H9 (cell line): ENCODE results near the gene EFNA1. TPM values are rescaled to one million over a fixed set of nuclear protein-coding genes. Genes with fewer than 3 reads are reported as not detected.

Source experiments
- DNase-seq: peaks from one replicate; pipeline ENCODE4 v3.0.0-alpha.2; 2017
- H2AFZ ChIP-seq: one replicate; pipeline ENCODE4 v1.6.1; 2013; ENCODE audit warnings: mild to moderate bottlenecking, low read length, control low read depth, moderate library complexity
- H2AK5ac ChIP-seq: 2 replicates; pipeline ENCODE4 v1.6.1; 2013; ENCODE audit warnings: low read length, control low read depth, mixed read lengths; ENCODE audit not compliant: insufficient read length
- H2BK120ac ChIP-seq: one replicate; pipeline ENCODE4 v1.6.1; 2013; ENCODE audit warnings: low read depth, mild to moderate bottlenecking, low read length, control low read depth, inconsistent platforms; ENCODE audit not compliant: poor library complexity, severe bottlenecking
- H2BK12ac ChIP-seq: 2 replicates; pipeline ENCODE4 v1.6.1; 2013; ENCODE audit warnings: low read length, control low read depth, mixed read lengths, low read depth; ENCODE audit not compliant: insufficient read length
- H2BK15ac ChIP-seq: 2 replicates; pipeline ENCODE4 v1.6.1; 2013; ENCODE audit warnings: low read depth, low read length, control low read depth
- H2BK20ac ChIP-seq: one replicate; pipeline ENCODE4 v1.6.1; 2013; ENCODE audit warnings: low read depth, mild to moderate bottlenecking, low read length, control low read depth, inconsistent platforms; ENCODE audit not compliant: poor library complexity, severe bottlenecking
- H2BK5ac ChIP-seq: 2 replicates; pipeline ENCODE4 v1.6.1; 2013; ENCODE audit warnings: low read length, control low read depth, mixed read lengths; ENCODE audit not compliant: insufficient read length
- H3K14ac ChIP-seq: 2 replicates; pipeline ENCODE4 v1.6.1; 2013; ENCODE audit warnings: low read length, control low read depth; ENCODE audit not compliant: insufficient read depth
- H3K18ac ChIP-seq: 2 replicates; pipeline ENCODE4 v1.6.1; 2013; ENCODE audit warnings: low read depth, mild to moderate bottlenecking, mixed read lengths, low read length, control low read depth; ENCODE audit not compliant: insufficient read length
- H3K23ac ChIP-seq: 2 replicates; pipeline ENCODE4 v1.6.1; 2013; ENCODE audit warnings: low read length, control low read depth, mixed read lengths, low read depth; ENCODE audit not compliant: insufficient read length
- H3K23me2 ChIP-seq: 2 replicates; pipeline ENCODE4 v1.6.1; 2013; ENCODE audit warnings: low read depth, mild to moderate bottlenecking, mixed read lengths, low read length, control low read depth; ENCODE audit not compliant: insufficient read length, poor library complexity, severe bottlenecking
- H3K27ac ChIP-seq: 2 replicates; pipeline ENCODE4 v1.5.1; 2013; ENCODE audit warnings: low read length, control low read depth, mixed read lengths, low read depth; ENCODE audit not compliant: insufficient read length
- H3K27me3 ChIP-seq: 2 replicates; pipeline ENCODE4 v1.6.1; 2013; ENCODE audit warnings: low read length, control low read depth, inconsistent platforms; ENCODE audit not compliant: insufficient read depth
- H3K4ac ChIP-seq: 2 replicates; pipeline ENCODE4 v1.6.1; 2013; ENCODE audit warnings: low read depth, mild to moderate bottlenecking, control low read depth, inconsistent platforms, low read length, moderate library complexity
- H3K4me1 ChIP-seq: 2 replicates; pipeline ENCODE4 v1.6.1; 2013; ENCODE audit warnings: low read length, control low read depth, inconsistent platforms; ENCODE audit not compliant: insufficient read depth
- H3K4me2 ChIP-seq: 2 replicates; pipeline ENCODE4 v1.6.1; 2013; ENCODE audit warnings: low read length, control low read depth, mixed read lengths; ENCODE audit not compliant: insufficient read length, insufficient read depth
- H3K56ac ChIP-seq: 2 replicates; pipeline ENCODE4 v1.6.1; 2013; ENCODE audit warnings: low read depth, mild to moderate bottlenecking, mixed read lengths, low read length, control low read depth; ENCODE audit not compliant: insufficient read length
- H3K79me1 ChIP-seq: 2 replicates; pipeline ENCODE4 v1.6.1; 2013; ENCODE audit warnings: low read depth, mild to moderate bottlenecking, moderate library complexity, low read length, control low read depth, inconsistent platforms; ENCODE audit not compliant: insufficient read depth, poor library complexity, severe bottlenecking
- H3K79me2 ChIP-seq: 2 replicates; pipeline ENCODE4 v1.6.1; 2013; ENCODE audit warnings: low read length, control low read depth, inconsistent platforms; ENCODE audit not compliant: insufficient read depth
- H3K9ac ChIP-seq: 2 replicates; pipeline ENCODE4 v1.6.1; 2013; ENCODE audit warnings: low read length, control low read depth, mixed read lengths; ENCODE audit not compliant: insufficient read length; ENCODE audit errors: extremely low read depth
- H3K9me3 ChIP-seq: one replicate; pipeline ENCODE4 v1.6.1; 2013; ENCODE audit warnings: low read depth, low read length, inconsistent platforms; ENCODE audit not compliant: control insufficient read depth
- H3T11ph ChIP-seq: one replicate; pipeline ENCODE4 v1.6.1; 2013; ENCODE audit warnings: mild to moderate bottlenecking, low read length, control low read depth, inconsistent platforms
- H4K20me1 ChIP-seq: one replicate; pipeline ENCODE4 v1.6.1; 2013; ENCODE audit not compliant: control insufficient read depth, insufficient read length, insufficient read depth
- H4K5ac ChIP-seq: 2 replicates; pipeline ENCODE4 v1.6.1; 2013; ENCODE audit warnings: low read depth, mild to moderate bottlenecking, mixed read lengths, low read length, control low read depth; ENCODE audit not compliant: insufficient read length
- H4K8ac ChIP-seq: replicated peaks from 2 replicates; pipeline ENCODE4 v1.6.1; 2013; ENCODE audit warnings: low read length, control low read depth, mixed read lengths, low read depth; ENCODE audit not compliant: insufficient read length
- H4K91ac ChIP-seq: 2 replicates; pipeline ENCODE4 v1.6.1; 2013; ENCODE audit warnings: low read depth, mild to moderate bottlenecking, moderate library complexity, mixed read lengths, low read length, control low read depth; ENCODE audit not compliant: insufficient read length
- H3K27ac Mint-ChIP-seq, 3 experiments: 2 replicates in 2 of 3; 3 replicates in 1 of 3; pipeline ENCODE4 v1.8.0; 2020 to 2021; ENCODE audit warnings: mixed read lengths in 3 of 3, mild to moderate bottlenecking in 1 of 3, moderate library complexity in 1 of 3
- H3K27me3 Mint-ChIP-seq: 2 replicates; pipeline ENCODE4 v1.8.0; 2021; ENCODE audit warnings: low read depth, mild to moderate bottlenecking, moderate library complexity, mixed read lengths
- H3K36me3 Mint-ChIP-seq, 3 experiments: 2 replicates in 2 of 3; 3 replicates in 1 of 3; pipeline ENCODE4 v1.8.0; 2020 to 2021; ENCODE audit warnings: low read depth in 3 of 3, mixed read lengths in 3 of 3; ENCODE audit not compliant: insufficient read depth in 1 of 3
- H3K4me1 Mint-ChIP-seq, 2 experiments: 2 replicates each; pipeline ENCODE4 v1.8.0; 2020; ENCODE audit warnings: mixed read lengths in 2 of 2
- H3K4me3 Mint-ChIP-seq, 2 experiments: 2 replicates in 1 of 2; 3 replicates in 1 of 2; pipeline ENCODE4 v1.8.0; 2020 to 2021; ENCODE audit warnings: mild to moderate bottlenecking in 2 of 2, mixed read lengths in 2 of 2, moderate library complexity in 1 of 2
- H3K9me3 Mint-ChIP-seq, 2 experiments: 2 replicates in 1 of 2; 3 replicates in 1 of 2; pipeline ENCODE4 v1.8.0; 2020; ENCODE audit warnings: mild to moderate bottlenecking in 2 of 2, mixed read lengths in 2 of 2, moderate library complexity in 1 of 2
- WGBS: extraction: QIAGEN DNeasy Blood & Tissue Kit; methylation state at CpG from one replicate; pipeline ENCODE4 v1.1.7; 2013; ENCODE audit warnings: missing lambda C conversion rate, low lambda C conversion rate, mixed read lengths; ENCODE audit not compliant: insufficient read length; ENCODE audit errors: extremely low coverage; 5-methylcytosine and 5-hydroxymethylcytosine counted together
- total RNA-seq: library from RNA; stranded (reverse); gene quantifications from 2 replicates; pipeline ENCODE4 v1.2.1, GENCODE V29; 2021
- TF ChIP-seq, protein P1 (sequence below): fragments of 200-600 bp; sonication (generic); conservative IDR thresholded peaks from 3 replicates; pipeline ENCODE4 v1.8.0; 2021; ENCODE audit warnings: antibody characterized with exemption, mild to moderate bottlenecking

EFNA1 gene
- total RNA-seq, 1 experiment from 2014 or later, result 1.4 TPM

- Histone ChIP-seq H2AFZ (no peak overlapping the region), H3K4me1 (no peaks in the 10 kb centered on the region), H3K79me1 (no peaks in the 10 kb centered on the region), H2BK15ac (no peak overlapping the region), H3K79me2 (no peaks in the 10 kb centered on the region; the same call in 1 of the 2 replicates), H4K91ac (no peak overlapping the region), H3K56ac (no peak overlapping the region), H3K9ac (no peak overlapping the region), H2BK20ac (no peak overlapping the region), H2BK5ac (no peak overlapping the region), H4K20me1 (no peaks in the 10 kb centered on the region), H3K9me3 (no peaks in the 10 kb centered on the region), H3K27ac (no peak overlapping the region), H2BK12ac (no peak overlapping the region), H3K27me3 (no peaks in the 10 kb centered on the region), H3K4ac (no peak overlapping the region), H3K14ac (no peak overlapping the region), H2AK5ac (no peak overlapping the region), H3K23me2 (peaks cover 16% of the 10 kb centered on the region), H3K18ac (no peak overlapping the region), H2BK120ac (no peak overlapping the region), H3T11ph (no peak overlapping the region), H3K4me2 (no peak overlapping the region), H4K5ac (no peak overlapping the region), H4K8ac (no peak overlapping the region), H3K23ac (no peak overlapping the region)
- TF ChIP-seq, protein P1, sequence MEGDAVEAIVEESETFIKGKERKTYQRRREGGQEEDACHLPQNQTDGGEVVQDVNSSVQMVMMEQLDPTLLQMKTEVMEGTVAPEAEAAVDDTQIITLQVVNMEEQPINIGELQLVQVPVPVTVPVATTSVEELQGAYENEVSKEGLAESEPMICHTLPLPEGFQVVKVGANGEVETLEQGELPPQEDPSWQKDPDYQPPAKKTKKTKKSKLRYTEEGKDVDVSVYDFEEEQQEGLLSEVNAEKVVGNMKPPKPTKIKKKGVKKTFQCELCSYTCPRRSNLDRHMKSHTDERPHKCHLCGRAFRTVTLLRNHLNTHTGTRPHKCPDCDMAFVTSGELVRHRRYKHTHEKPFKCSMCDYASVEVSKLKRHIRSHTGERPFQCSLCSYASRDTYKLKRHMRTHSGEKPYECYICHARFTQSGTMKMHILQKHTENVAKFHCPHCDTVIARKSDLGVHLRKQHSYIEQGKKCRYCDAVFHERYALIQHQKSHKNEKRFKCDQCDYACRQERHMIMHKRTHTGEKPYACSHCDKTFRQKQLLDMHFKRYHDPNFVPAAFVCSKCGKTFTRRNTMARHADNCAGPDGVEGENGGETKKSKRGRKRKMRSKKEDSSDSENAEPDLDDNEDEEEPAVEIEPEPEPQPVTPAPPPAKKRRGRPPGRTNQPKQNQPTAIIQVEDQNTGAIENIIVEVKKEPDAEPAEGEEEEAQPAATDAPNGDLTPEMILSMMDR, result no peak
- no peaks in the 10 kb centered on the region; the same call in none of the 2 replicates for H3K27me3 Mint-ChIP-seq
- H3K4me1 Mint-ChIP-seq, result peaks cover 17 to 31% of the 10 kb centered on the region in 2 experiments
- no peak overlapping the region; a peak in 1 of 5 replicates for H3K4me3 Mint-ChIP-seq
- no CpG with 5 or more reads among the region's 11 CpGs for WGBS
- H3K27ac Mint-ChIP-seq, result no peak overlapping the region
- no peak for DNase-seq
- H3K9me3 Mint-ChIP-seq, result no peaks in the 10 kb centered on the region
- peaks cover 37 to 52% (median 49%) of the 10 kb centered on the region in 3 experiments for H3K36me3 Mint-ChIP-seq
These were observed 49.7 kb downstream of the EFNA1 start for GRCh38 chr1:155177192-155177917.
